Transverse colon (tissue), 4 donors: ENCODE measurements around the gene CABP7. TPM values are rescaled to one million over a fixed set of nuclear protein-coding genes. Genes with fewer than 3 reads are reported as not detected.
A peak's percentile ranks its signal among the peaks of the same experiment; 100 is the strongest.

Source experiments
- DNase-seq: peaks from one replicate; pipeline ENCODE4 v3.0.0-alpha.2; 2019
- H3K27ac ChIP-seq, 4 donors: fragments of 200-600 bp; sonication (generic); 2 replicates each; pipeline ENCODE4 v1.5.1; 2016 to 2018; ENCODE audit warnings: inconsistent platforms in 4 of 4
- H3K27me3 ChIP-seq: fragments of 200-600 bp; sonication (generic); 2 replicates; pipeline ENCODE4 v1.5.1; 2017; ENCODE audit warnings: inconsistent platforms
- H3K36me3 ChIP-seq, 4 donors: fragments of 200-600 bp; sonication (generic); 2 replicates each; pipeline ENCODE4 v1.5.1; 2017 to 2019; ENCODE audit warnings: inconsistent platforms in 4 of 4
- H3K4me1 ChIP-seq, 4 donors: fragments of 200-600 bp; sonication (generic); 2 replicates each; pipeline ENCODE4 v1.5.1; 2017 to 2020; ENCODE audit warnings: inconsistent platforms in 4 of 4
- H3K4me3 ChIP-seq, 4 donors: fragments of 200-600 bp; sonication (generic); 1 replicate in 1 of 4; 2 replicates in 3 of 4; pipeline versions ENCODE4 v1.5.1 to v1.6.1; 2017 to 2019; ENCODE audit warnings: inconsistent platforms in 4 of 4
- H3K9me3 ChIP-seq, 2 donors: fragments of 200-600 bp; sonication (generic); 2 replicates each; pipeline ENCODE4 v1.5.1; 2017 to 2019; ENCODE audit warnings: inconsistent platforms in 2 of 2
- EP300 ChIP-seq: sonication (generic); formaldehyde crosslinking; IDR thresholded peaks from one replicate; pipeline ENCODE4 v1.6.1; 2017; ENCODE audit warnings: antibody characterized with exemption, low read depth
- POLR2A ChIP-seq: fragments of 450-650 bp; IDR thresholded peaks from one replicate; pipeline ENCODE4 v1.6.1; 2016; ENCODE audit warnings: antibody characterized with exemption, mild to moderate bottlenecking, moderate library complexity
- POLR2AphosphoS5 ChIP-seq, 3 donors: sonication (generic); formaldehyde crosslinking; IDR thresholded peaks; one replicate each; pipeline ENCODE4 v1.6.1; 2016; ENCODE audit warnings: antibody characterized with exemption in 3 of 3
- WGBS, 2 donors: methylation state at CpG; one replicate each; pipeline ENCODE4 v1.1.5; 2018; ENCODE audit warnings: low coverage in 1 of 2; 5-methylcytosine and 5-hydroxymethylcytosine counted together
- in situ Hi-C, 4 donors: fragments of 200-750 bp; cut with MboI; loops; one replicate each; pipeline versions ENCODE4 v1.15.0 to v1.15.1; 2017; ENCODE audit warnings: low sequenced_read_pairs in 3 of 4, low pct_ligation_motif_present in 1 of 4, low pct_unique_long_range_greater_than_20kb in 1 of 4
- intact Hi-C: fragments of 100-400 bp; cut with DNase I; formaldehyde crosslinking; loops from one replicate; pipeline ENCODE4 v1.15.1; 2023; ENCODE audit warnings: low total_unique reads
- total RNA-seq, 4 donors: library from RNA; depleted of rRNA; stranded (reverse); fragments of >200 nt; gene quantifications; one replicate each; pipeline ENCODE4 v1.1.0, GENCODE V29; 2016
- TF ChIP-seq, protein P1 (sequence below), 5 experiments: fragments of 200-600 bp in 3 of 5; fragments of 450-650 bp in 2 of 5; sonication (generic) in 3 of 5; IDR thresholded peaks; 1 replicate in 2 of 5; 2 replicates in 3 of 5; pipeline ENCODE4 v1.5.1; 2016 to 2017; ENCODE audit warnings: antibody characterized with exemption in 5 of 5, inconsistent platforms in 3 of 5, mild to moderate bottlenecking in 2 of 5, moderate library complexity in 1 of 5

Gene CABP7
- total RNA-seq, 4 donors from 2014 or later, result not detected

DNA sequence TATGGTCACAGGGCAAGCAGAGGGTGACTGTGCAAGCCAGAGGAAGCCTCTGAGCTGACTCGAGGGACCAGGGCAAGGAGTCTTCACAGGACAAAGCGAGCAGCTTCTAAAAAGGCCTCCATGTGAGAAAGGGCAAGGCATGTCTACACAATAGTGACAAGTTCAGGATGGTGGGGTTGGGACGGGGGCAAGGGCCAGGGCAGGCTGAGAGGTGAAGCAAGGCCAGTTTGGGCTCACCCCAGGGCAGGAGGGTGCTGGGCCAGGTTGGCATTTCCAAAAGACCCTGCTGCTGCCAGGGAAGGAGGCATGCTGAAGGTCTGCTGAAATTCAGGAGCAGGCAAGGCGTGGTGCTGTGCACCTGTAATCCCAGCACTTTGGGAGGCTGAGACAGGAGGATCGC is 12.3 kb upstream of the CABP7 start:
- intact Hi-C loops (no loop called here), in situ Hi-C loops (no loop called here)
- Histone ChIP-seq H3K27me3 (peaks cover 12% of the 10 kb centered on the region), H3K4me1 (peaks cover 0 to 30% (median 21%) of the 10 kb centered on the region in 4 donors), H3K4me3 (no peak overlapping the region), H3K27ac (no peak overlapping the region), H3K36me3 (no peaks in the 10 kb centered on the region), H3K9me3 (no peaks in the 10 kb centered on the region)
- WGBS, 2 donors, result 78% methylated on average over 5 of the region's 5 CpGs; no CpG with 5 or more reads in 1 of the 2 donors
- TF ChIP-seq POLR2A (no peak), EP300 (no peak), POLR2AphosphoS5 (IDR thresholded peaks at IDR 0.05) (no peak)
- TF ChIP-seq, protein P1, sequence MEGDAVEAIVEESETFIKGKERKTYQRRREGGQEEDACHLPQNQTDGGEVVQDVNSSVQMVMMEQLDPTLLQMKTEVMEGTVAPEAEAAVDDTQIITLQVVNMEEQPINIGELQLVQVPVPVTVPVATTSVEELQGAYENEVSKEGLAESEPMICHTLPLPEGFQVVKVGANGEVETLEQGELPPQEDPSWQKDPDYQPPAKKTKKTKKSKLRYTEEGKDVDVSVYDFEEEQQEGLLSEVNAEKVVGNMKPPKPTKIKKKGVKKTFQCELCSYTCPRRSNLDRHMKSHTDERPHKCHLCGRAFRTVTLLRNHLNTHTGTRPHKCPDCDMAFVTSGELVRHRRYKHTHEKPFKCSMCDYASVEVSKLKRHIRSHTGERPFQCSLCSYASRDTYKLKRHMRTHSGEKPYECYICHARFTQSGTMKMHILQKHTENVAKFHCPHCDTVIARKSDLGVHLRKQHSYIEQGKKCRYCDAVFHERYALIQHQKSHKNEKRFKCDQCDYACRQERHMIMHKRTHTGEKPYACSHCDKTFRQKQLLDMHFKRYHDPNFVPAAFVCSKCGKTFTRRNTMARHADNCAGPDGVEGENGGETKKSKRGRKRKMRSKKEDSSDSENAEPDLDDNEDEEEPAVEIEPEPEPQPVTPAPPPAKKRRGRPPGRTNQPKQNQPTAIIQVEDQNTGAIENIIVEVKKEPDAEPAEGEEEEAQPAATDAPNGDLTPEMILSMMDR (IDR thresholded peaks at IDR 0.05), result no peak
- no peak for DNase-seq

DNA sequence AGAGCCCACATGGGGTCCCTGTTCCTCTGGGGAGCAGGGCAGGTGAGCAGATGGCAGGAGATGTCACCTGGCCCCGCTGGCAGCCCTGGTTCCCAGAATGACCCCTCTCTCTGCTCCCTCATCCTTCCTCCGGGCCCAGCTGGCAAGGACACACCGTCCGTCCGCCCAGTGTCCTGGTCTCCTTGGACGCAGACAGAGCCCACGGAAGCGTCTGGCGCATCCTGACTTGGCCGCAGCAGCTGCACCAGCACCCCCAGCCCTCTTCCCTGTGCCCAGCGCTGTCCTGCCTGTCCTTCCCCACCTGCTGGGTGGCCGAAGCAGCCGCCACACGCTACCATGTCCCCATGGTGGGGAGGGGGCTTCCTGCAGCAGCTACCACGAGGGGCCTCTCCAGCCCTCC is 9.6 kb upstream of the CABP7 start:
- in situ Hi-C loops (no loop called here), intact Hi-C loops (no loop called here)
- H3K27me3 ChIP-seq, result peaks cover 6% of the 10 kb centered on the region
- TF ChIP-seq EP300 (no peak), POLR2A (no peak), POLR2AphosphoS5 (IDR thresholded peaks at IDR 0.05) (no peak)
- TF ChIP-seq, protein P1 (IDR thresholded peaks at IDR 0.05), result no peak
- H3K4me1 ChIP-seq, result peaks cover 0 to 8% (median under 1%) of the 10 kb centered on the region in 4 donors
- H3K9me3 ChIP-seq, result no peaks in the 10 kb centered on the region
- no peak for DNase-seq
- H3K36me3 ChIP-seq, result no peaks in the 10 kb centered on the region
- no peak overlapping the region for H3K27ac ChIP-seq
- WGBS, 2 donors, result 82% methylated on average over 15 of the region's 15 CpGs; no CpG with 5 or more reads in 1 of the 2 donors
- no peak overlapping the region for H3K4me3 ChIP-seq

DNA sequence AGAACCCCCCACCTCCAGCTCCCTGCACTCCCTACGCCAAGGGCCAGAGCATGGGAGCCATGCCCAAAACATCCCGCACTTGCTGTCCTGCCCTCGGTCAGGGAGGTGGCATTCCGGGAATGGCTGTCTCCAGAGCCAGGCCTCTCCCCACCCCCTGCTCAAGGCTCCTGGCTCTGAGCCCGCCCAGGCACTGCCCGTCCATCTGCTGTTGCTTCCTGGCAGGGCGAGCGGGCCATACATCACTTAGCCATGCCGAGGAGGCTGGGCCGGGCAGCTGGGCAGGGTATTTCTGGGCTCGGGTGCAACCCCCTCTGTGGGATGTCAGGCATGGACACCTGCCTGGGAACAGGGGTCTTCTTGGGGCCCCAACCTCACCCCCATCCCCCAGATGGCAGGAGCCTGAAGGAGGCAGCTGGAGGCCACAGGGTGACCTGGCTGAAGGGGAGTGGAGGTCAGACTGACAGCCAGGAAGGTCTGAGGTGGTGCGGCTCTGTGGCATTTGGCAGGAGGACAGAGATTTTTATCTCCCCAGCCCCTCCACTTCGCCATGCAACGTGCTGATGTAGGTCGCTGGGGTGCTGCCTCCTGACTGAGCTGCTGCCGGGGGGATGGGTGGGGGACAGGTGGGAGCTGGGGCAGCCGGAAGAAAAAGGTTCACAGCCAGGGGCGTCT is 8.7 kb upstream of the CABP7 start:
- no peak overlapping the region for H3K27ac ChIP-seq
- in situ Hi-C loops, result no loop called here
- DNase-seq, result peak; percentile 41
- peaks cover 15% of the 10 kb centered on the region for H3K27me3 ChIP-seq
- H3K4me1 ChIP-seq, result peaks cover 0 to 7% (median 0%) of the 10 kb centered on the region in 4 donors
- H3K36me3 ChIP-seq, result no peaks in the 10 kb centered on the region
- no peak for TF ChIP-seq EP300
- no peak for TF ChIP-seq POLR2A
- TF ChIP-seq POLR2AphosphoS5 (IDR thresholded peaks at IDR 0.05), result peak in 1 of 3 donors; percentile 12
- H3K4me3 ChIP-seq, result no peak overlapping the region
- intact Hi-C loops, result no loop called here
- WGBS, 2 donors, result 54% methylated on average over 15 of the region's 18 CpGs; no CpG with 5 or more reads in 1 of the 2 donors
- no peaks in the 10 kb centered on the region for H3K9me3 ChIP-seq

DNA sequence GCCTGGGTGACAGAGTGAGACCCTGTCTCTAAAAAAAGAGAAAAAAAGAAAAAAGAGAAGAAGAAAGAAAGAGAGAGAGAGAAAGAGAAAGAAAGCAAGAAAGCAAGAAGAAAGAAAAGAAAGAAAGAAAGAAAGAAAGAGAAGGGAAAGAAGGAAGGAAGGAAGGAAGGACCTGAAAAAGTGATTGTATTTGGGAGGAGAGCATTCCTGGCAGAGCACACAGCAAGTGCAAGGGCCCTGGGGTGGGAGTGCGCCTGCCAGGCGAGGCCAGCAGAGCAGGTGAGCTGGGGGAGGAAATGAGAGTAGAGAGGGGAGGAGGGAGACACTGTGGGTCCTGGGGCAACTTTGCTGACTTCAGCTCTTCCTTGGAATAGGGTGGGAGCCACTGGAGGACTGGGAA is 7.7 kb upstream of the CABP7 start:
- Histone ChIP-seq H3K9me3 (no peaks in the 10 kb centered on the region), H3K4me3 (no peak overlapping the region), H3K27ac (no peak overlapping the region), H3K4me1 (peaks cover 0 to 7% (median 0%) of the 10 kb centered on the region in 4 donors), H3K36me3 (no peaks in the 10 kb centered on the region), H3K27me3 (peaks cover 17% of the 10 kb centered on the region)
- TF ChIP-seq EP300 (no peak), POLR2A (no peak), POLR2AphosphoS5 (IDR thresholded peaks at IDR 0.05) (no peak)
- TF ChIP-seq, protein P1 (IDR thresholded peaks at IDR 0.05), result no peak
- 77 to 87% methylated on average over 2 of the region's 2 CpGs for WGBS, 2 donors
- intact Hi-C loops (no loop called here), in situ Hi-C loops (no loop called here)
- no peak for DNase-seq
